DMS153 treated with DMSO at 0.1 percent for 48 hours (cell line): ENCODE measurements around the gene SLC22A17.
A peak's percentile ranks its signal among the peaks of the same experiment; 100 is the strongest.

Experiments
- DNase-seq: peaks from one replicate; lab custom pipeline; 2025; ENCODE audit not compliant: unreplicated experiment; lab: John Stamatoyannopoulos, UW

Gene SLC22A17

DNA sequence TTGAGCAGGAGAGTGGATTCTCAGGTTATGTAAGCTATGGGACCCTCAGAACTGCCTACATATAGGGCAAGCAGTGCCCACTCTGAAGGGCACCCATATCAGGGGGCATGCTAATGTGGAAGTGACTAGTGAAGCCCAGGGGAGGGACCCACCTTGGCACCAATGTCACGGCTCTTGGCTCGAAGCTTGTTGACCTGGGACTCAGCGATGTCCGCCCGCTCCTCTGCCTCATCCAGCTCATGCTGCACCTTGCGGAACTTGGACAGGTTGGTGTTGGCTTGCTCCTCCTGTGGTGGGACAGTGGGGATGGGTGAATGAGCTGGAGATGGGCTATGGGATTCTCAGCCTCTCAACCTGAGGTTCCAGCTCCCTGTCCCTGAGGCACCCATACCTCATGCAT lies 29.6 kb upstream of the SLC22A17 start:
- DNase-seq, result no peak

DNA sequence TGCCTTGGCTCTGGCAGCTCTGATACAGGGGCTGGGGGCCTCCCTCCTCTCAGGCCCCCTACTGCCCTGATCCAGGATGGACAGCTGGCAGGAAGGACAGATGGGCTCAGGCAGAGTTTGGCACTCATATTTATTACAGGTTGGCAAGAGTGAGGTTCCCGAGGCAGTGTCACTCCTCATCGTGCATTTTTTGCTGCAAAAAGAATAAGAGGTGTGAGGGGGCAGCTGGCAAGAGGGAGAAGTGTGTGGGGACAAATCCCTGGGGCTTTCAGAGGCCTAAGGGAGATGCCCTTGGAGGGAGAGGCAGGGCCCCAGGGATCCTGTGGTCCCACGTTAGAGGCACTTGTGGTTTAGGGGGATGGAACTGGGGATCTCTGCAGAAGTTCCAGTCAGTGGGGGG lies 29.2 kb upstream of the SLC22A17 start:
- DNase-seq, result peak; percentile 5

DNA sequence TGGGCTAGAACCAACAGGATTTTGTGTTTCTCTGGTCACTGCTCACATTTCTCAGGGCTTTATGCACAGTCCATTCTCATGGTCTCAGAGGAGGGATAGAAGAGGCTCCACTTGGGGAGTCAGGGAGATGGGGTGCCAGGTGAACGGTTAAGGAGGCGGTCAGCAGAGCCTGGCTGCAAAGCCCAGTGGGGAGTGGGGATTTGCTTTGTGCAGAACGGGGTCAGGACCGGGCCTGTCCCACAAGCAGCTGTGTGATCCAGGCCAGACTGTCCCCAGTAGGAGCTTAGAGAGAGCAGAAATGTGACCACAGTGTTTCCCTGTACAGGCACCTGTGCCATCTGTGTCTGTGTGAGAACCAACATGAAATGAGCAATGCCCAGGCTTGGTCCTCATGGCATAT lies 28.3 kb upstream of the SLC22A17 start:
- DNase-seq, result no peak

DNA sequence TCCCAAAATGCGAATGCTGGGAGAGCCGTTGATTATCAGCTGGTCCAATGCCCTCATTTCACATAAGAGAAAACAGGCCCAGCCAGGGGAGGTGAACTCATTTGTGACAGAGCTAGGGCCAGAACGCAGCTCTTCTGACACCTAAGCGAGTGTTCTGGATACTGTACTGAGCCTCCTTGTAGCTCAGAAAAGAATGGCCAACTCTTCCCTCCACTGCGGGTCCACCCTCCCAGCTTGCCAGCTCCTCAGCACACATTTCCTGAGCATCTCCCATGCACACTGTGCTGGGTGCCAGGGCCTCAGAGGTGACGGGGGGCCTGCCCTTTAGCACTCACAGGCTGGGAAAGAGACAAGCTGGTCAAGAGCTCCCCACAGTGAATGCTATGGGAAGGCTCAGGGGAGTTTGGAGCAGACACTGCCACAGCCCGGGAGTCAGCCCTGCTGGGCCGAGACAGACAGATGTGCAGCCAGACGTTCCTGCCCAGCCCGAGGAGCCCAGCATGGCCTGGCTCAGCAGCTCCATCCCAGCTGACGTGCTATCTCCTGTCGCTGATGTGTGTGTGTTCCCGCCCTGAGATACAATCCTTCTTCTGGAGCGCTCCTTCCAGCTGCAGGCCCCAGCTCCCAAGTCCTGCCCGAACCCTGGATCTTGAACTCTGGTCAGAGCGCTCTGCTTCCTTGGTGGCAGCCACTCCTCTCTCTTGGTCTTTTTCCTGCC lies 27.7 kb upstream of the SLC22A17 start:
- DNase-seq, result no peak

DNA sequence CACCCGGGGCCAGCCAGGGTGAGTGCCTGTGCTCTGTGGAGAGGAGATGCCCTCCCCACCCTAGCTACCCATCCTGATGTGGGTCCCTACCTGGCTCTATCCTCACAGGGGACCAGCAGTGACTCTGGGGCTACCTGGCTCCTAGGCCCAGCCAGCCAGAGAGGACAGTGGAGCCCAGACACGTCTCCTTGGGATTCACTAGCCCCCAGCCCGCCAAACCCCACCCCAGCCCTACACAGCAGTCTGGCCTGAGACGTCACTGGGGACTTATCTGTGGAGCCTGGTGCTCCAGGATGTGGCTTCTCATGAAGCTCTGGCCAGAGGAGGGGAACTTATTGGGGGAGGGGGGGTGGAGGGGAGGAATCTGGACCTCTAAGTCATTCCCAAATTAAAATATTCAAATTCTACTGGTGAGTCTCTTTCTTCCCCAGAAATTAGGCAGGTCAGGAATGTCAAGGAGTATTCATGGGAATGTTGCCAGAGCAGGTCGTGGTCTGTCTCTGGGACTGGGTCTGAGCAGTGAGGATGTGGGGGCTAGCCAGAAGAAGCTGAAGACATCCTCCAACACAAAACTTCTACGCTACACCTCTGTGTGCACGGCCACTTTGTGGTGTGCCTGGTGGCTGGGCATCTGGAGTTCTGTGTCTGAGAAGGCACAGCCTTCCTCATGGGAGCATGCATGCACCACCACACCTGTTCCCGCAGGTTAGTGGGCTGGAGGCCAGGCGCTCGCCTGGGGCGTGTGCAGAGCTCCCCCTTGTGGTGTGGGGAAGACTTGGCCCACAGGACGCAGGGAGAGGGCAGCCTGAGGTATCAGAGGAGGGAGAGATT lies 26.9 kb upstream of the SLC22A17 start:
- DNase-seq, result peak; percentile 66

DNA sequence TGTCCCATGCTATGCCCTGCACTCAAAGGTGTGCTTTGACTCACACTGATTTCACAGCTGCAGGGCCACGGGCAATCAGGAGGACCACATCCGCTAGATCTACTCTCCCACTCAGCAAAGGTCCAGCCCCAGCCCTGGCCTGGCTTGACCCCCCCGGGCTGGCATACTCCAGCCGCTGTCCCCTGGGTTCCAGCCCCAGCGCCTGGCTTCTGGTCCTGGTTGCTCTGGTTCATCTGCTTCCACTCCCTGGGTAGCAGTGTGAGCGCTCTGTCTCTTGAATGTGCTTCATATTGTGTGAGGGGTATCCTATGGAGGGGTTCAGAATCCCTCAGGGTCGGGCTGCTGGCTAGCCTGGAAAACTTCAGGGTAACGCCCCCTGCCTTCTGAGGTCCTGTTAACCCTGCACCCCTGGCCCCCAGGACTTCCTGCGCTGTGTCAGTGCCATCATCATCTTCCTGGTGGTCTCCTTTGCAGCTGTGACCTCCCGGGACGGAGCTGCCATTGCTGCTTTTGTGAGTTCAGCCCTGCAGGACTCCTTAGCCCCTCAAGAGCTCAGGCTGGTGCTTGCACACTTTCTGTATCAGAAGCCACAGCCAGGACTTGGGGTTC lies 26.0 kb upstream of the SLC22A17 start:
- no peak for DNase-seq

DNA sequence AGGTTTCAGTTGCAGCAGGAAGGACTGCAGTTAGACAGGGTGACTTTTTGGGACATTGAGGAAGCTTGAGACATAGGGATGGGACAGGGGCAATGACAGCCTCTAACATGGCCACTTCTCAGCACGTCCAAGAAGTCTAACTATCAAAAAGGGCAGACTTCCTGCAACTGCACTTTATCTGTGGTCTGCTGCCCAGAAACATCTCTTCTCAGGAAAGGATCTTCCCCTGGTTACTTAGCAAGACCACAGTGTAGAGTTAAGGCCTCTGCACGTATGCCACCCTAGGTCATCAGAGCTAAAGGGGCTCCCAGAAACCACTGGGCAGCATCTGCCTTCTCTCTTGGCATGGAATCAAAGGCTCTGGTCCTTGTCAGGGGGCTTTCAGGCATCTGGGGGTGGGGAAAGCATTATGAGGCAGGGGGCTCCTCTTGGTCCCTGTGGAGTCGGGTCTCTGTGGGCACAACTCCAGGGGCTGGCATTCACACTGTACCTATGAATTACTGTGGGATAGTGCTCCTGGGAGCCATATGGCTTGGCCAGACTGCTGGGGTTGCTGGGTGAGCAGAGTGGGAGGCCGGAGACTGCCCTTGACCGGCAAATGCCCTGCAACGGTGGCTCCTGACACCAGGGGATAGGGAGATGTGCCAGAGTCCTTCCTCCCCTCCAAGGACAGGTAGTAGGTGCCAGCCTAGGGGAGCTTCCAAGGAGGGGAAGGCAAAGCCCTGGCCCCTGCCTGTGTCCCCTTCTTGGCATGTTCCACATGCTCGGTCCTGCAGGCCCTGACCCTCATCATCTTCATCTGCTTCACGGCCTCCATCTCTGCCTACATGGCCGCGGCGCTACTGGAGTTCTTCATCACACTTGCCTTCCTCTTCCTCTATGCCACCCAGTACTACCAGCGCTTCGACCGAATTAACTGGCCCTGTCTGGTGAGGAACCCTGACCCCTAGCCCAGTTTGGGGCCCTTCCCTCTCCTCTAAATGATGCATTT lies 25.2 kb upstream of the SLC22A17 start:
- DNase-seq, result no peak

DNA sequence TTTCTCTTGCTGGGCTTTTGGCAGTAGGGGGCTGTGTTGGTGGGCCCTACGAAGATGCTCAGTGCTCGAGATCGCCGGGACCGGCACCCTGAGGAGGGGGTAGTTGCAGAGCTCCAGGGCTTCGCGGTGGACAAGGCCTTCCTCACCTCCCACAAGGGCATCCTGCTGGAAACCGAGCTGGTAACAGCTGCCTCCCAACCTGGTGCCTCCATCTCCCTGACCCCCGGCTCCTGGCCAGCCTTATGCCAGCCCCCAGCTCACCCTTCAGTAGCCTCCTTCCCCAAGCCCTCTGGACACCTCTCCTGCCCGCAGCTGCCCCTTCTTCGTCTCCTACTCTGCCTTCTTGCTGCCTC lies 24.5 kb upstream of the SLC22A17 start:
- DNase-seq, result no peak

DNA sequence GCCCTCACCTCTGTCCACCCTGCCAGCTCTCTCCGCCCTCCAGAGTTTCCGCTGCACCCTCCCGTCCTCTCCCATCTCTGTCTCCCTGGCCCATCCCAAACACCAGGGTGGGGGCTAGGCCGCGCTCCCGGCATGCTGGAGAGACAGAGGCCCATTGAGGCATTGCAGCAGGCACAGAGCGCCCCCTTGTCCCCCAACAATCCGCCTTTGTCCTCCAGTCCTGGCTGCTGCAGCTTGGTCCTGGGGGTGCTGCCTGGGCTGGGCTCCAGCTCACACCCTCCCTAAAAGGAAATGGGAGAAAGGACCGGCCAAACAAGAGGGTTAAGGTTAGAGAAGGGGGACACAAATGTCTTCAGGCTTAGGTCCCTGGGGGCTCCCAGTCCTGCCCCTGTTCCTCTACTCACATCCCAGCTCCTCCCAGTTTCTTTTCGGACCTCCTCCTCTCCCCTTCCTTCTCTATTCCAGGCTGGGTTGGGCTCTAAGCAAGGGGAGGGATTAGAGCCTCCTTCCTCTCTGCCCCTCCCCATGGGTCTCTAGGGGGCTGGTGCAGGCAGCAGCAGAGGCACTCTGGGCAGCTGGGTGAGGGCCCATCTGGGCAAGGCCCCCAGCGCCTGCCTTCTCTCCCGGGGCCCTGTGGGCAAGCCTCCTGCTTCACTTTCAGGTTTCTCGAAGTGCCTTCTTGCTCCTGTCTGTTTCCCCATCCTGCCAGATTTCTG lies 24.0 kb upstream of the SLC22A17 start, which contains the start of gene CMTM5:
TSS of gene CMTM5 (plus strand) at position 565 of the 716 bp plus-strand sequence. CDS start 206 bp downstream, outside the sequence.
- DNase-seq, result no peak

DNA sequence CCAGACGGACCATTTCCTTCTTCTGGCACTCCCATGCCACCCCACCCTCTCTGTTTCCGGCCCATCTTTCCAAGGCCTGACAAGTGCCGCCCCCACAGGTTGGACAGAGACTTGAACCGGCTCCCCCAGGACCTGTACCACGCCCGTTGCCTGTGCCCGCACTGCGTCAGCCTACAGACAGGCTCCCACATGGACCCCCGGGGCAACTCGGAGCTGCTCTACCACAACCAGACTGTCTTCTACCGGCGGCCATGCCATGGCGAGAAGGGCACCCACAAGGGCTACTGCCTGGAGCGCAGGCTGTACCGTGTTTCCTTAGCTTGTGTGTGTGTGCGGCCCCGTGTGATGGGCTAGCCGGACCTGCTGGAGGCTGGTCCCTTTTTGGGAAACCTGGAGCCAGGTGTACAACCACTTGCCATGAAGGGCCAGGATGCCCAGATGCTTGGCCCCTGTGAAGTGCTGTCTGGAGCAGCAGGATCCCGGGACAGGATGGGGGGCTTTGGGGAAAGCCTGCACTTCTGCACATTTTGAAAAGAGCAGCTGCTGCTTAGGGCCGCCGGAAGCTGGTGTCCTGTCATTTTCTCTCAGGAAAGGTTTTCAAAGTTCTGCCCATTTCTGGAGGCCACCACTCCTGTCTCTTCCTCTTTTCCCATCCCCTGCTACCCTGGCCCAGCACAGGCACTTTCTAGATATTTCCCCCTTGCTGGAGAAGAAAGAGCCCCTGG lies 23.0 kb upstream of the SLC22A17 start:
- no peak for DNase-seq

DNA sequence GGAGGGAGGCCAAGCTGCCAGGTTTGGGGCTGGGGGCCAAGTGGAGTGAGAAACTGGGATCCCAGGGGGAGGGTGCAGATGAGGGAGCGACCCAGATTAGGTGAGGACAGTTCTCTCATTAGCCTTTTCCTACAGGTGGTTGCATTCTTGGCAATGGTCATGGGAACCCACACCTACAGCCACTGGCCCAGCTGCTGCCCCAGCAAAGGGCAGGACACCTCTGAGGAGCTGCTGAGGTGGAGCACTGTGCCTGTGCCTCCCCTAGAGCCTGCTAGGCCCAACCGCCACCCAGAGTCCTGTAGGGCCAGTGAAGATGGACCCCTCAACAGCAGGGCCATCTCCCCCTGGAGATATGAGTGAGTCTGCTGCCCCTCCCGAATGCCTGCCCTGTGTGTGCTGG lies 20.4 kb upstream of the SLC22A17 start:
- no peak for DNase-seq

DNA sequence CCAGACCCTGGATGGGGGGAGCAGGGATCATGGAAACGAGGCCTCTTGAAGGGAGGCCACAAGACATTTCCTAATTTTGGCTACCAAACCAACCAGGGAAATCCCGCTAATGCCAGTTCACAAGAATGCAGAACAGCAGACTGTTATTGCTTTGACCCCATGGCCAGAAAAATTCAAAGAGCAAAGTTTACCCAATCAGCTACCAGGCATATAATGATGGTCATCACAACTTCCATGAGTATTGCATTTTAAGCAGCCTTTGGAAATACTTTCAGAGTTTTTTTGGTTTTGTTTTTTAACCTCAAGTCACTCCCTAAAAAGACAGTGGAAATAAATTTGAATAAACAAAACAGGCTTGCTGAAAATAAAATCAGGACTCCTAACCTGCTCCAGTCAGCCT lies 19.8 kb upstream of the SLC22A17 start, which contains the start of gene IL25:
TSS of gene IL25 (plus strand) at position 301 of the 400 bp plus-strand sequence.
- no peak for DNase-seq

DNA sequence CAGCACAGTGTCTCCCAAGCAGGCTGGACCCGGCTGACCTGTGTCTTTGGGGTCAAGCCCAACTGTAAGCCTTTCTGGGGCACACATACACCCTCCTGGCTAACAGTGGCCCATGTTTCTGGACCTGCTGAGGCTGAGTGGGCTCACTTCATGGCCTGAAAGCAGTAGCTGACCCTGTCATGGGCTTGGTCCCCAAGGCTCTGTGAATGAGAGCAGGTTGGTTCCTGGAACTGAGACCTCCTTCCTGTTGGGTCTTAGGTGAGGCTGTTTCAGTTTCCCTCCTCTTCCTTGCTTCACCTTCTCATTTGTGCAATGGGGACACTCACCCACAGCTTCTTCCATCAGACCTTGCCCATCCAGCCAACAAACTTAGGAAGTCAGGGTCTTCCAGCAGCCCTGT lies 19.2 kb upstream of the SLC22A17 start:
- no peak for DNase-seq

DNA sequence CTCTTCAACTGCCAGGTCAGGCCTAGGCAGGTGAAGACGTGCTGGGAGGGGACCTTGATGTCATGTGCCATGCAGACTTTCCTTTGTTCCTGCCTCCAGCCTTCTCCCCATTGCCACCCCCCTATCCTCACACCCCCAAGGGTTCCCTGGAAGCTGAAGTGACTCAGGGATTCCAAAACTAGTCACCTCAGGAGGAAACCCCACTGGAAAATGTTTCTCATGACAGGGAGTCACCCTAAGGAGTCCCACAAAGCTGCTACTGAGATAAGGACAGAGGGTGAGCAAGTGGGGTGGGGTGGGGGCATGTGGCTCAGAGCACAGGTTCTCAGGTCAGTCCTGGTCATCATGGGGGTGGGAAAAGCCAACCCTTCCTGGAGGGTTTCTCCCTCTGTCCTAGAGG lies 17.5 kb upstream of the SLC22A17 start:
- no peak for DNase-seq

DNA sequence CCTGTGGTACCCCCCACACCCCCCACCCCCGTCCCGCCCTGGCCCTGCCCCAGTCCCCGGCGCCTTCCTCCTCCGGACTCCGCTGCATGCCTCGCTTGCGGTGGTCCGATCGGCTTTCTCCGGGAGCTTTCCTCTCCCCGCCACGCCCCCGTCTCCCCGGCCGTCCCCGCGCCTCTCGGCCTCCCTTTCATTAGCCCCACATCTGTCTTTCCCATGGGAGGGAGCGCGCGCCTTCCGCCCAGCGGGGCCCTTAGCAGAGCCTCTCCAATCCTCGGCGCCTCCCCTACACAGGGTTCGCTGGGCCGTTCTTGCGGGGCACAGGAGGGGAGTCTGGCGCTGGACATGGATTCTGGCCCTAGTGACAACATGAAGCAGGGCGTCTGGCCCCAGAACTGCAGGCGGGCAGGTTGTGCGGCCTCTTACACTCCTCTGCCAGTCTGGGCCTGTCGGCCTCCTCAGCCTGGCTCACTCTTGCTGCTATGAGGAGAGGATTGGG lies 13.8 kb upstream of the SLC22A17 start:
- peak; percentile 59 for DNase-seq

DNA sequence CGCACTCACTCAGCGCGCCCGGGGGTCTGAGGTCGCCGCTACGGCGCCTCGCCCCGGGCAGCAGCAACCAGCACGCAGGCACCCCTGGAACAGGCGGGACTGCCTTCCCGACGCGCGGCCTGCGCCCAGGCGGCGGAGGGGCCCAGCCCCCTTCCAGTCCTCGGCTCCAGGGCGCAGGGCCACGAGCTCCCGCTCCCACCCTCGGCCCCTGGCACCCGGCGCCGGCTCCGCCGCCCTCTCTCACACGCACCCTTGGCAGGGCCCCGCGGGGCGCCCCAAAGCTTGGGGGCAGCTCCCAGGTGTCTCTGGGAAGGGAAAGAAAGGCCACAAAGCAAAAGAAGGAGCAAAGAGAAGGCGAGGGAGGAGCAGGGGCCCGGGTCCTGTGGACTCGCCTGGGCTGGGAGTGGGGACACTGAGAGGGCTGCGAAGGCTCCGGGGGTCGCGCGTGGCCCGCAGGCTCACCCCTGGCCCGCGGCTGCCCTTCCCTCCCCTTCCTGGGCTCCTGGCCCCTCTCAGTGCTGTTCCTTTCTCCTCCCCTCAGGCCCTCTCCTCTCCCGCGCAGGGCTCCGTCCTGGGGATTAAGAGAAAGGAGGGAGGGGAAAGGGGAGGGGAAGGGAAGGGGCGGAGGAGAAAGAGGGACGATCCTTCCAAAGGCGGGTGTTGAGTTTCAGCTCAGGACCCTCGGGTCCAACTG lies 13.2 kb upstream of the SLC22A17 start:
- peak; percentile 59 for DNase-seq

DNA sequence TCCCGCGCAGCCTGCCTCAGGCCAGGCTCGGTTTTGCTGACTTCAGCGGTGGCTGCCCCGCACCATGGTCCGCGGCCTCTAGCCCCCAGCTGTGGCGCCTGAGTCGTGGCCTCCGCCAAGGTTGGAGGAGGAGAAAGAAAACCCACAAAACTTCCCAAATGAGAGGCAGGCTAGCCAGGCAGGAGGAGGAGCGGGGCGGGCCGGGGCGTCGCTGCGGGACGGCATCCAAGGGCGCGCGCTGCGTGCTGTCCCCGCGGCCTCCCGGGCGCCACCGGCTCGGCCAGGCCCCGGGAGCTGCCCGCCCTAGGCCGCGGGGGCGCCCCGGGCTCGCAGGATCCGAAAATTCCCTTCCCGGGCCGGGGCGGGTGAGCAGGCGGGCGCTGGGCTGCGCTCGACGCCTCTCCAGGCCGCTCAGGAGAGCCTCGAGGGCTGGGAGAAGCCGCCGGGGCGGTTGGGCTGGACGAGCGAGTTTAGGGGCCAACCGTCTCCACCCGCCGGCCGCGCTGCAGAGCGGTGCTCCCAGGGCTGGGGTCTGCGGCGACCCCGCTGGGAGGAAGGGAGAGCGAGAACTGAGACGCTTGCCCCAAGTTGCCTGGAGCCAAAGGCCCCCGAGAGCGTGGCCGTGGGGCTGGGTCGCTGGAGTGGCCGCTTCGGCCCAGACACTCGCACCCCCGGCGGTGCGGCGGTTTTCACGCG lies 12.5 kb upstream of the SLC22A17 start, which contains the start of gene EFS:
TSS of gene EFS (minus strand) at position 137 of the 696 bp plus-strand sequence. CDS start 147 bp downstream, outside the sequence.
- DNase-seq, result no peak
